HuH-7.5 (cell line): ENCODE results near the gene ABHD10.

Experiments
- DNase-seq: peaks from one replicate; pipeline ENCODE4 v3.0.0; 2011; ENCODE audit warnings: low spot score

ABHD10 gene

DNA sequence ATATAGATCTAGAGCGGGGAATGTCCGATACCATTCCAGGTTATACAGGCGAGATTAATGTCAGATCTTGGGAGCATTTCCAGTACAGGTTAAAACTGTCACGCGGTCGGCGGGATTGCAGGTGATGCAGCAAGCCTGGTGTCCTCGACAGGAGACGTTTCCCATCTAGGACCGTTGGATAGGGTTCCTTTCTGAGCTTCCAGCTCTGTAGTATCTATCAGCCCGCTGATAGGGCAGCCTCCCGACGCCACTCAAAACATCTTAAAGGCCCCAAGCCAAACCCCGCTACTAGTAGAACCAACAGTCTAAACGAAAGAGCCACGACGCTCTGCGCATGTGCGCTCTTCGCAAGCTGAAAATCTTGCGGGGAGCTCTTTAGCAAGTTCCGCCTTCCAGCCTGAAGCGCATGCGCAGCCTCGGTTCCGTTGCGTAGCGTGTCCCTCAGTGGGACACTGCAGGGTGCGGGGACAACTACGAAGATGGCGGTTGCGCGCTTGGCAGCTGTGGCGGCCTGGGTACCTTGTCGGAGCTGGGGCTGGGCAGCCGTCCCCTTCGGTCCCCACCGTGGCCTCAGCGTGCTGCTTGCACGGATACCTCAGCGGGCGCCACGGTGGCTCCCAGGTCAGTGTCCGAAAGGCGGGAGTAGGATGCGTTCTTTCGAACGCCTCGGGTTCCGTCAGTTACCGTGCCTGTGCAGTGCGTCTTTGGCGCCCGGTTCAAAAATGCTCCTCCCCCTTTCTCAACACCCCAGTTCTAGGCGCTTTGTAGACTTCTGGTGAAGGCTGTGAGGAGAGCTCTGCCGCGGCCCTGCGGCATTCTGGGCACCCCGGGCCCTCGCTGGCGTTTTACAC lies at the start of gene ABHD10:
TSS of gene ABHD10 (plus strand) at position 444 of the 851 bp plus-strand sequence. CDS start at position 480, 36 bp downstream.
- DNase-seq, result peak; percentile 76

DNA sequence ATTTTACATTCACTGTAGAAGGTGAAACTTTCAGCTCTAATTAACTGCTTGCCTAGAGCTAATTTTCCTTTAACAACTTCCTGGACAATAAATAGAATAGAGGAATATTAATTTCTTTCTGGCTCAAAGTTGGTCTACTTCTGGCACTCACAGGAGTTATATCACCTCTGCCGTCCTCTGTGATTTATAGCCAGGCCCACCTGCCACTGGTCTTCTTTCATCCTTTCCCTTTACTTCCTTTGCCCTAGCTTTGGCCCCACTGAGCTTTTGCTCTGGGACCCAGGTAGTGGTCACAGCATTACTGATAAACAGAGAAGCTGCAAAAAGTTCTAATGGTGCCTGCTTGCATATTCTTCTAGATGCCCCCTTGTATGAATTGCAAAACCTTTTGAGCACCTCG lies 49.3 kb upstream of the ABHD10 start:
- DNase-seq, result no peak

DNA sequence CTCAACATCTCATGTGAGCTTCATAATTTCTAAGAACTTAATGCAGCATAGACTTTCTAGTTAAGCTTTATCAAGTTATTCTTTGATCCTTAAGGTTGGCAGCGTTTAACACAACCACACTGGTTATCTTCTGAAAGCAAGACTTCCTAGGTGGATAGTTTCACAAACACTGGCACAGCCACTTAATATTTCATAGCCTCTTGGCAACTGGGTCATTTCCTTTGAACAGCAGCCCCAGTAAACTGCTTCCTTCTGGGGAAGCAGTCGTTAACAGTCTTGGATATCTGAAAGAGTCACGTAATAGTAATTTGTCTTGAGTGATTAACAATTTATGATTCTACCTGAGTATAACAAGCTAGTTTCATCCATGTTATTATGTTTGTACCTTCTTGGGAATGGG lies 45.9 kb upstream of the ABHD10 start:
- DNase-seq, result no peak

DNA sequence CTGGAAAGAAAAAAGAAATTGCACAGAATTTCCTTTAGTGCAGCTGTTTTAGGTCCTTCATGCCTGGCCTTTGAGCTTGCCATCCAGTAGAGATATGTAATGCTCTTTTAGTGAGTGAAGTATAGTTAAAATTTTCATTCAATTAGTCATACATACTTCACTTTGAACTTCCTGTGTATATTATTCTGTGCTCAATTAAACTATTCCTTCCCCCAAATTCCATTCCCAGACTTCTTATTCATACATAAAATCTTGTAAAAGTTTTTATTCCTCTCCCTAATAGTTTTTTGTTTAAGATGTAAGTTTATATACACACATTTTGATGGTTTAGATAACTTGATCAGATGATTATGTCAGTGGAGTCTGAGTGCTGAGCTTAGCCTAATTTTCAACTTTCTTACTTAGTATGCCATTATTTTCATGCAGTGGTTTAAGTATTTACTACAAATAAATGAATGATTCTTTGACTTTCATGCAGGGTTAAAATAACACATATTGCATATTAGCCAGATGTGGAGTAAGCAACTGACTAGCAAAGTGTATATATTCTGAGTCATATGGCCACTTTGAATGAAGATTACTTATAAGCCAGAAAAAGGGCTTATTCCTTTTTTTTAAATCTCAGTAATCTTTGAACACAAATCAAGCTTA lies 42.5 kb upstream of the ABHD10 start:
- no peak for DNase-seq

DNA sequence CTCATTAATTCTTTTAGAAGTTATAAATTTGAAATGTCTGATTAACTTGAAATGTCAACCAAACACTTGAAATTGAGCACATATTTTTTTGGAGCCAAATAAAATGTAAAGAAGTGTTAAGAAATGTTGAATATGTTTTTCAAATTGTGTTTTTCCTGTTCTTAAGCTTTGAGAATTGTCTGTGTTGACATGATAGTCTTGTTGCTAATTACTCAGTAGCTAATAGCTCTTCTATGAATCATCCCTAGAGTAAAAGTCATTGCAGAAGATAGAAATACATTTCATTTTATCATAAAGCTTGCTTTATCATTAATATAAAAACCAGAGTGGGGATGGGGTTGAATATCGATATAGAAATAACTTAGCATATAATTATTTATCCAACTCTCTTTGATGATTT lies 41.9 kb upstream of the ABHD10 start:
- no peak for DNase-seq

DNA sequence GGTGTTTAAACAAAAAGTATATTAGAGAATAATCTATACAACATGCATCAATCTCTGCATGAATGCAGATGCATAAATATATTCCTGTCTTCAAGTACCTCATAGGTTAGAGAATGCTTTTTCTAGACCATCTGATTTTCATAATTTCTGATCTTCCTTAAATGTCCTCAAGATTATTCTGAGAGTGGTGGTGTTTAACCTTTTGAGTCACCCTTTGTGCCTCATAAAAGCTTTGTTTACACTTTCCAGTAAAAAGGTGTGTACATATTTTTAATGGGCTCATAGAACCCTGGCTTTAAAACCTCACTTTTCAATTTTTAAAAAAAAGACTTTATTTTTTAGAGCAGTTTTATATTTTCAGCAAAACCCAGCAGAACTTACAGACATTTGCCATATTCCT lies 41.0 kb upstream of the ABHD10 start:
- no peak for DNase-seq

DNA sequence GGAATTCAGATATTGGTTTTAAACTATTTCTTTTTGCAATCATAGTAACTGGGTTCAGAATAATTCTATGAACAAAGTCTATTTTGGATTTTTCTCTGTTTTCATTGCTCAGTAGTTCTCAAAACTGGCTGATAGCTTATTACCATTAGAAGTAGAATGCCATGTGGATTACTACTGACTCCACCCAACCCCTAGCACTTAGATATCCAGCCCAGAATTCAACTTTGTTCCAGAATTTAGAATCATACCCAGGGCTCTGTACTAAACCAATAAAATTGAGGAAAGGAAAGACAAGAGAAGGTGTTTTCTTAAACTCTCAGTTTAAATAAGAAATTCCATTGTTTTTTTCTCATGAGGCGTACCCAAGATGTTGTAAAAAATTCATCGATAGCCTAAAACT lies 39.0 kb upstream of the ABHD10 start:
- no peak for DNase-seq

DNA sequence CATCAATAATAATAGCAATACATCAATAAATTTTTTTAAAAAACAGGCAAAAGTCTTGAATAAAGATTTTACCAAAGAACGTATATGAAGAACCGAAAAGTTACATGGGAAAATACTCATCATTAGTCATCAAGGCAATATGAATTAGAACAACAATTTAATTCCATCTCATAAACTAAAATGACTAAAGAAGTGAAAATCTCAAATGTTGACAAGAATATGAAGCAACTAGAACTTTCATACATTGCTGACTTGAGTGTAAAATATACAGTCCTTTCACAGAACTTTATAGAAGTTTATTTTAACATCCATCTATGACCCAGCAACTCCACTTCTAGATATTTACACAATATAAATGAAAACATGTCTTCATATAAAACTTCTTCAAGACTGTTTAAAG lies 35.3 kb upstream of the ABHD10 start:
- DNase-seq, result no peak

DNA sequence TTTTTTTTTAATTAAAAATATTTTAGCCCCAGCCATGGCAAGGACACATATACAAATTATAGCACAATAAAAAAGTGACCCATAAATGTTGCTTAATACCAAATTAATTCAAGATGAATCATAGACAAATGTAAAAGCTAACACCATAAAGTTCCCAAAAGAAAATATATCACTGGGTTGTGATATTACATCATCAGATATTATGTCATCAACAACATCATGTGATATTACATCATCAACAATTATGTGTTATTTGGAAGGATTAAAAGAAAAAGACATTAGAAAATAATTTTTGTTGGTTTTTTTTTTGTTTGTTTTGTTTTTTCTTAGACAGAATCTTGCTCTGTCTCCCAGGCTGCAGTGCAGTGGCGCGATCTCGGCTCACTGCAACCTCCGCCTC lies 34.5 kb upstream of the ABHD10 start:
- no peak for DNase-seq

DNA sequence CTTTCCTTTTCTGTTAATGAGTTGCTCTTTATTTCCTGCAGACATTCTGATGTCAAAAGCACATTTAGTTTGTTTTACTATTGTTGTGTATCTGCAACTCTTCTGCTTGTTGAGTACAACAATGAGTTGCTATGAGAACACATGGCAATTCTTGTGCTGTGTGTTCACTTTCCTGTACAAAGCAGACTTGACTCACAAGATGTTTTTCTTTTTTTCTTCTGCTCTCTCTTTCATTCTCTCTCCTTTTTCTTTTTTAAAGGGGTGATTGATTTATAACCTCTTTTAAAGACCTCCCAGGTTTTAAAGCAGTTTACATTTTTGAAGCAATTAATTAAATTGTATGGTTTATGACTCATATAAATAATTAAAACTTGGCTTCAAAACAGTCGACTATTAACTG lies 31.6 kb upstream of the ABHD10 start:
- no peak for DNase-seq

DNA sequence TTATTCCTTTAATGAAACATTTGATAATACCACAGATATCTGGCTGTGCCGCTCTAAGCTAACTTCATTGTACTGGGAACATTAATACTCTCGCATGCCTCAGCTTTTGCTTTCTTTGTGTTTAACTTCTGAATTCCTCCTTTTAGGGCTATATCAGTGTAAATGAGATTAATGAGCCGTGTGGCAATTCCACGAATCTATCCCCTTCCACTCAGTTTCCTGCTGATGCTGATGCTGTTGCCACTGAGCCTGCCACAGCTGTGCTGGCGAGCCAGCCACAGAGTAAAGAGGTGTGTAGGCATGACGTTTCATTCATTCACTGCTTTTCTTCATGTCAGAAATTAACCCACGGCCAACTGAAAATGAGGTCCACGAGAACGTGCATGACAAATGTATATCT lies 30.0 kb upstream of the ABHD10 start:
- DNase-seq, result no peak

DNA sequence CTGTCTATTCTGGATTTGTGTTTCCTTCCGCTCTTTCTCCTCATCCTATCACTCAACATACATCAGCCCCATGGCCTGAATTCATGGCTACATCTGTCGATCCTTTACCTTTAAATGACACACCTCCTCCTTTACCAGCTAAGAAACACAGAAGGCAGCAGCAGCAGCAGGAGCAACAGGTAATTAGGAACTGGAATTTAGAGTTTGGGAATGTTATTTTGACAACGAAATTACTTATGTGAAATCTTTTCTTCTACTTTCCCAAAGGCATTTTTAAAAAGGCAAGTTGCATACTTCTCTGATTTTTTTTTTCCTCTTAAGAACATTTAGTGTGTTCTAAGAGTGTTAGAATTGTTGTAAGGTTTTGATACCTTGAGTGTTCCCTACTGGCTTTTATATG lies 29.1 kb upstream of the ABHD10 start:
- no peak for DNase-seq

DNA sequence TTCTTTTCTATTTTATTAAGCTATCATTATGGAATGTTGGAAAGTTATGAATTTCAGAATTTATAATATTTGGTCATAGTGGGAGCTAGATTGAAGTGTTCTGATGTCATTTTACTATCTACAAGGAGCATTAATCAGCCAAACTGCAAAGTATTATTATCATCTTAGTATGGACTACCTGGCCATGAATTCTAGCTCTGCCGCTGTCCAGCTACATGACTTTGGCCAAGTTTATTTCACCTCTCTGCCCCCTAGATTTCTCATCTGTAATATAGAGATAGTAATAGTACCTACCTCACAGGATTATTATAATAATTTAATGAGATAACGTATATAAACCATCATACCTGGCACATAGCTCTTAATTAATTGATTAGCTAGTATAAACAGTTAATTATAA lies 27.8 kb upstream of the ABHD10 start:
- no peak for DNase-seq

DNA sequence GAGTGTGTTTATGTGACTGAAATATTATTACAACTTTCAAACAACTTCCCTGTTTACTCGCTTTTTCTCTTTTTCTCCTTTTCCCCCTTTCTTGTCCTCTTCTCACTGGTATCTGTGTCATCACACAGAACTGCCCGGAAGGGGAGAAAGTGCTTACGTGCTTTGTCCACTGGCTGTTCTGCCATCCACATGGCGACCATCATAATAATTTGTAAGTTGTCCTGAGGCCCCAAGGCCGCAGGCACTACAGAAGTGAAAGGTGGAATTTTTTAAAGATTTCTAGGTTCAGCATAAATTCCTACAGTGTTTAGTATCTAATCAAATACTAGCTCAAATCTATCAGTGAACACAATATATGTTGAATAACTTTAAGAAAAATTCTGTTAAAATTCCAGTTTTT lies 26.7 kb upstream of the ABHD10 start:
- no peak for DNase-seq

DNA sequence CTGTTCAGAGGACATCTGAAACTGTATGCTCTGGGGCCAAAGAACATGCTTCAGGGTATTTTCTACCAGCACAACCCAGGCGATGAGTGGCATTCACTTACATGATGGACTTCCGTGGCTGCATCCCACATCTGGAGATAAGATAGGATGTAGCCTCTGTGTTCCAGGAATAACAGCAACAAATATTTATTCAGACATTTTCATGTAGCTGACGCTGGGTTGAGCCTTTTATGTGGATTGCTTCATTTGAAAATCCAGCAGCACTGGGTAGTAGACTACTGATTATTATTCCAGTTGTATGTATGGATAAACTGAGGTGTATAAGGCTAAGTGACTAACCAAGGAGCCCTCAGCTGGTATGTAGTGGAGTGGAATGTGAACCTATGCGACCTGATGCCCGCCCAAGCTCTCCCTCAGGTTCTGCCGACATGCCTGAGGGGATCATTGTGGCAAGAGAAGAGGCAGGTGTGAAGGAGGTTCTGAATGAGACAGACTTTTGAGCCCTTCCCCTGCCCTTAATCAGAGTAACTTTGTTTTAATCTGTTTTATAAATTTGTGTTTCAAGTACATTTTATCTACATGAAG lies 25.9 kb upstream of the ABHD10 start:
- DNase-seq, result no peak

DNA sequence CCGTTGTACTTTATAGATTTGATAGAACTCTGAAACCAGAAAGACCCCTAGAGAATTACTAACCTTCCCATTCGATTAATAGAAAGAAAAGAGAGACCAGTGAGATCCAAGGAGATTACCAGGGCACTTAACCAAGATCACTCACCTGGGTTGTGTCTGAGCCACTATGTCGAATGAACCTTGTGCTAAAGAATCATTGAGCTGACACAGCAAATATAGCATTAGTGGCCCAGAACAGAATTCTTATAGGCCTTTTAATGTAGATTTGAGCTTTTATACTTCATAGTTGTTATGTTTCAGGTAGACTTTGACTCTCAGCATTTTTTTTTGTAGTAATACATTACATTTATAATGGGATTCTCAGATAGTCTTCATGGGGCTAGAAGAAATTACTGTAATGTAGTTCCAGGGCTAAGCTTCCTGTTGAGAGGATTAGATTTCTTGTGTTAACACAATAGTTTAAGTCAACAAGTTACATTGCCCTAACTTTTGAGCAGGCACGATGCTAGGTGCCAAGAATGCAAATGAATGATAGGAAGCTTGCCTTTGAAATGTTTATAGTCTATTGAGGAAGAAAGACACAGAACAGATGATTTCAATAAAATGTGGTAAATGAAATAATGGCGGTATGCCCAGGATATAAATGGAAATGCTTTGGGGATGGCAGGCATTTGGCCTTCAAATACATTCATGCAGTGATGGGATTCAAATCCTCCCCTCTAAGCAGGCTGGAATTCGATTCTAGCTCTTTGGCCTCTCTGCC lies 24.4 kb upstream of the ABHD10 start:
- DNase-seq, result no peak

DNA sequence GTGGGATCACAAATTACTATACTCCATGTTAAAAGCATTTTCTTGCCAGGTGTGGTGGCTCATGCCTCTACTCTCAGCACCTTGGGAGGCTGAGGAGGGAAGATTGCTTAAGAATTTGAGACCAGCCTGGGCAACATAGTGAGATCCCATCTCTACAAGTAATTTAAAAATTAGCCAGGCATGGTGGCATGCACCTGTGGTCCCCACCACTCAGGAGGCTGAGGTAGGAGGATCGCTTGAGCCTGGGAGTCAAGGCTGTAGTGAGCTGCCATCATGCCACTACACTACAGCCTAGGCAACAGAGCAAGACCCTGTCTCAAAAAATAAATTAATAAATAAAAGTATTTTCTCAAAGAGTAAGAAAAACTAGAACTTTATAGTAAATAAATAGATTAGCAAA lies 22.9 kb upstream of the ABHD10 start:
- DNase-seq, result no peak

DNA sequence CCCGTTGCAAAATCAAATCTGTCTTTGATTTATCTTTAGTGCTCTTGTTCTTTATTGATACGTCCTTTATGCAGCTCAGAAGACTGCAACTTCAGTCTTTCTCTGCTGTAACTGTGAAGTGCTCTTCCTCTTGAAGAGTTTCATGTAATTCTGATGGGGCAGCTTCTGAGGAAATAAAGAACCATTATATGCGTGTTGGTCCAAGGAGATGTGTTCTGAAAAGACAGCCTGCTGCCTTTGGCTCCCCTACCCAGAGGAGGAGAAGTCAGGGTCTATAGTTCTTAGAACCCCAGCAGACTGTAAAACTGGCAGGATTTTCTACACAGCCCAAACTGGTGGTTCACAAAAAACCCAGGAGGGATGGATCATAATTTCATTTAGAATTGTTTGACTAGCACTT lies 22.4 kb upstream of the ABHD10 start:
- DNase-seq, result no peak

DNA sequence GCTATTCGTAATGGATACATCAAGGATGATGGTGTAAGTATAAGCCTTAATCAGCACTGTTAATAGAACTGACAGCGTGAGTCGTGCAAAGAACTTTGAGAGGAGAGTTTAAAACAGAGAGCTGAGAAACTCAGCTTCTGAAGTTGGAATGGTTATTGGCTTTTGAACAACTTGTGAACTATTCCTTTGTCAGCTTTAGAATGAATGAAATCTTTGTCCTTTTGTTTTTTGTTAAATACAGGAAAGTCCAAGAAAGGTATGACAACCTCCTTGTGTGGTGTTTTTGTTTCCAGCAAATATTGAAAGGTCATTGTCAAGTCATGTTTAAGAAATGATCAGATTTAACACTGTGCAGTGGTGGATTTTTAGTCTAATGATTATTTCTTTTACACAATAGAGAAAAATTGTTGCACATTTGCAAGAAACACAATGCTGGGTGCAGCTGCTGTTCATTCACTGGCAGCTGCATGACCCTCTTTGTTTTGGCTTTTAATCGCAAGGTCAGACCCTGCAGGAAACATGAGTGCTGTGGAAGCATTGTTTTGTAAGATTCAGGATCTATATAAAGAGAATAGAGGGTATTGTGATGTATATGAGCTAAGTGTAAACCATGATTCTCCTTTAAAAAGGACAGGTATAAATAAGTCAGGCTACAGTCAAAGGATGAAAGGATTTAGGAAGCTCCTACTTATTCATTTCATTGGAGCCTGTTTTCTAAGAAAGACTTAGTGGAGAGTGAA lies 21.7 kb upstream of the ABHD10 start:
- no peak for DNase-seq

DNA sequence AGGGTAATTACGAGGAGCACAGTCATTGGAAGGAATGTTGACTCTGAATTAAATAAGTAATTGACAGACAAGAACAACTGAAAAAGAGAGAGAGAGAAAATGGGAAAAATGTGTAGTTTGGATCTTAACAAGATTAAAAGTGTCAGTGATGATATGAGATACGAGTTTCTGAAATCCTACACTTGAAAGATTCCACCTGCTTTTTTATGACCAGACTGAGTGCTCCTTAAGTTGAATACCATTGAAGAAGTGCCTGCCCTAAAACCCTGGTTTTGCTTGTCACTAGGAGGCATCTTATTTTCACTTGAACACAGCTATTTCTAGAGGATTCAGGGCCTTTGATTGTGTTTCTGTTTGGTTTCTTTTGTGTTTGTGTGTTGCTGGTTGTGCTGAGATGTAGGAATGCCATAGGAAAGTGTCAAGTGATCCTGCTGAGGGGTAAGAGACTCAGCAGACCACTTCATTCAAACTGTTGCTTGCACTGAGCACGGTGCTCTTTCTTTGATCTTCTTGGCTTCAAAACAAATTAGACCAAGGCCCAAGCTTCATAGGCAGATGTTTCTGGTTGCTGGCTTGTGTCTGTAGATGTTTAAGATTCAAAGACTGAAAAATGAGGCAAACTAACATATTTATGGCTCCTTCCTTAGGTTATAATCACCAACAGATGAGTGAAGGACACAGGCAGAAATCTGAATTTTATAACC lies 17.2 kb upstream of the ABHD10 start:
- DNase-seq, result no peak

DNA sequence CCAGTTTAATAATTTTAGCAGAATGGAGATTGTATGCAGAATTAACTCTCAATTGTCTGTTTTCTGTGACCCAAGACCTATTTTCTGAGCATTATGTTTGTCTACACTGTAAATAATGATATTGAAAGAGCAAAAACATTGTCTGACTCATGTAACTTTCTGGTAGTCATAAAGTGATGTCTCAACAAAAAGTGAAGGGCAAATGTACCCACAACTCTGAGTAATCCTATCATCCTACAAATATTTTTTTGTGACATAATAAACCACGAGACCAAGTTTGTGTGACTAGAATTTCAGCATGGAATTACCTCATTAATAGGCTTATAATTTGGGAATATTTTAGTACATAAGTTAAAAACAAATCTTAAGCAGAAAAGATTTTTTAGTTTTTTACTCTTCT lies 15.4 kb upstream of the ABHD10 start:
- DNase-seq, result no peak
